GM12864 (cell line): Measurements from ENCODE around the gene MADCAM1.

Experiments
- DNase-seq: peaks from one replicate; pipeline ENCODE4 v3.0.0-alpha.2; 2011; ENCODE audit warnings: low read depth
- H3K4me3 ChIP-seq: 2 replicates; pipeline ENCODE4 v1.5.1; 2011; ENCODE audit warnings: mild to moderate bottlenecking, low read depth, low read length, control low read depth
- CTCF ChIP-seq: IDR thresholded peaks from 2 replicates; pipeline ENCODE4 v1.5.1; 2011; ENCODE audit warnings: low read depth, mild to moderate bottlenecking, moderate library complexity, low read length, control low read depth, inconsistent platforms; ENCODE audit errors: missing control alignments

MADCAM1 gene

GRCh38 chr19:547117-547516, 50.8 kb downstream of the MADCAM1 start:
- TF ChIP-seq CTCF = no peak
- H3K4me3 ChIP-seq = no peak overlapping the region
- DNase-seq = no peak

- peak; percentile 17 for TF ChIP-seq CTCF
- DNase-seq = no peak
- H3K4me3 ChIP-seq = no peak overlapping the region
Measured at GRCh38 chr19:547836-548720, 51.8 kb downstream of the MADCAM1 start.

DNA sequence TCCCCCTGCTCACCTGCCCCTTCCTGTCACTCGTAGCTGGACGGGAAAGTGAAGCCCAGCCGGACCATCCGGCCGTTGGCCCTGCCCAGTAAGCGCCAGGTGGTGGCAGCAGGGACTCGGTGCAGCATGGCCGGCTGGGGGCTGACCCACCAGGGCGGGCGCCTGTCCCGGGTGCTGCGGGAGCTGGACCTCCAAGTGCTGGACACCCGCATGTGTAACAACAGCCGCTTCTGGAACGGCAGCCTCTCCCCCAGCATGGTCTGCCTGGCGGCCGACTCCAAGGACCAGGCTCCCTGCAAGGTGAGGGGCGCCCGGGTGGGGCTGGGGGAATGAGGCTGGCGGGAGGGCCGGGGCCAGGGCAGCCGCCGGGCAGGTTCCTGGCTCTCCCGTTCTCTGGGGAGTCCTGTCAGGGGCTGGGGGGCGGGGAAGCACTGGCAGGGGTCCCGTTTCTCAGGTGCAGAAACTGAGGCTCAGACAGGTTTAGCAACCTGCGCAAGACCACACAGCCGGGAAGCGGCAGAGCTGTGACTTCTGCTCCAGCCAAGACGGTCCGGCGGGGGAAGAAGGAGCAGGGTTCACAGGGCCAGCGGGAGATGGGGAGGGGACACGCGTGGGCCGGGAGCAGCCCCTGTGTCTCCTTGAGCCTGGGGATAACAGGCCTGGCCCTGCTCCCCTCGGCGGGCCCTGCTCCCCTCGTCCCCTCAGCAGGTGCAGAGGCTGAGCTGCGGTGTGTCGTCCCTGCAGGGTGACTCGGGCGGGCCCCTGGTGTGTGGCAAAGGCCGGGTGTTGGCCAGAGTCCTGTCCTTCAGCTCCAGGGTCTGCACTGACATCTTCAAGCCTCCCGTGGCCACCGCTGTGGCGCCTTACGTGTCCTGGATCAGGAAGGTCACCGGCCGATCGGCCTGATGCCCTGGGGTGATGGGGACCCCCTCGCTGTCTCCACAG, 52.9 kb downstream of the MADCAM1 start:
- TF ChIP-seq CTCF = no peak
- no peak overlapping the region for H3K4me3 ChIP-seq
- no peak for DNase-seq

DNA sequence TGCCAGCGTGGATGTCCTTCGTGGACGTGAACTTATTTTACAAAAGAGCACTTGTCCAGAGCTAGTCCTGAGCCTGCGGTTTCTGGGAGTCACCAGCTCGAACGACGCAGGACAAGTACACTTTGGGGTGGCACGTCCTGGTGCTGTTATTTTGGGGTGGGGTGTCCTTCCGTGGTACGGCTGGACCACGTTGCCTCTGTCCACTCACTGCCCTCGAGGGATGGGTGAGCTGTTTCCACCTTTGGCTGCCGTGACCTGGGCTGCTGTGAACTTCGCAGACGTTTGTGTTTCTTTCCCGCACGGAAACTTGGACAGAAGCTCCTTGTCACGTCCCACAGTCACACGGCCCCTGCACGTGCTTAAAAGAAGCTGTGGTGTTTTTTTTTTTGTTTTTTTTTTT, 58.5 kb downstream of the MADCAM1 start:
- no peak for TF ChIP-seq CTCF
- no peak for DNase-seq
- H3K4me3 ChIP-seq = no peak overlapping the region
